ENCODE measurements around the gene RASGRF1. TPM values are rescaled to one million over a fixed set of nuclear protein-coding genes. Genes with fewer than 3 reads are reported as not detected.

RASGRF1 gene
- total RNA-seq, 1 donor = under 0.01 TPM

DNA sequence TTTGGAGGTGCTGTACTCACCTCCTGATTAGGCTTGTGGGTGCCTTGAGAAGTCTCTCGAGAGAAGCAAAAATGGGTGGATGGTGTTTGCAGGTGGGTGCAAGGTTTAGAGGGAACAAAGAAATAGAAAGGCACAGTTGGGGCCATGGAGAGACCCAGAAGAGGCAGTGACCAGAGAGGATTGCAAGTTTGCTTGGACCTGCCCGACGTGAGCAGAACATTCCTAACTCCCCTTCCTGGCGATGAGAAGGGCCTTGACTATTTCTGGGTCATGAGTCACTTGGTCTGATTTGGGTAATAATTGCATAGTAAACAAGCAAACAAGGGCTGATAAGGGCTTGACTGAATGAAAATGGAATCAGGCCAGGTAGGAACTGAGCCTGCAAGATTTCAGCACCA lies 138.7 kb downstream of the RASGRF1 start:
- H3K9me3 ChIP-seq (ENCODE audit: low read depth, low read length) = no peaks in the 10 kb centered on the region
- no peak for DNase-seq (ENCODE audit: insufficient read length, low spot score, missing footprints)
- TF ChIP-seq, protein P1, sequence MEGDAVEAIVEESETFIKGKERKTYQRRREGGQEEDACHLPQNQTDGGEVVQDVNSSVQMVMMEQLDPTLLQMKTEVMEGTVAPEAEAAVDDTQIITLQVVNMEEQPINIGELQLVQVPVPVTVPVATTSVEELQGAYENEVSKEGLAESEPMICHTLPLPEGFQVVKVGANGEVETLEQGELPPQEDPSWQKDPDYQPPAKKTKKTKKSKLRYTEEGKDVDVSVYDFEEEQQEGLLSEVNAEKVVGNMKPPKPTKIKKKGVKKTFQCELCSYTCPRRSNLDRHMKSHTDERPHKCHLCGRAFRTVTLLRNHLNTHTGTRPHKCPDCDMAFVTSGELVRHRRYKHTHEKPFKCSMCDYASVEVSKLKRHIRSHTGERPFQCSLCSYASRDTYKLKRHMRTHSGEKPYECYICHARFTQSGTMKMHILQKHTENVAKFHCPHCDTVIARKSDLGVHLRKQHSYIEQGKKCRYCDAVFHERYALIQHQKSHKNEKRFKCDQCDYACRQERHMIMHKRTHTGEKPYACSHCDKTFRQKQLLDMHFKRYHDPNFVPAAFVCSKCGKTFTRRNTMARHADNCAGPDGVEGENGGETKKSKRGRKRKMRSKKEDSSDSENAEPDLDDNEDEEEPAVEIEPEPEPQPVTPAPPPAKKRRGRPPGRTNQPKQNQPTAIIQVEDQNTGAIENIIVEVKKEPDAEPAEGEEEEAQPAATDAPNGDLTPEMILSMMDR (IDR thresholded peaks at IDR 0.05; ENCODE audit: extremely low read depth, low read depth, low read length) = no peak
- H3K27ac ChIP-seq (ENCODE audit: low read depth, low read length) = no peak overlapping the region
- H4K20me1 ChIP-seq (ENCODE audit: insufficient read depth, low read length) = no peaks in the 10 kb centered on the region
- no peaks in the 10 kb centered on the region for H3K36me3 ChIP-seq (ENCODE audit: insufficient read depth, low read length)
- H3K27me3 ChIP-seq (ENCODE audit: insufficient read depth, low read length) = peaks cover 8% of the 10 kb centered on the region
- no peaks in the 10 kb centered on the region for H3K79me2 ChIP-seq (ENCODE audit: insufficient read depth, low read length)
- H2AFZ ChIP-seq (ENCODE audit: low read length) = no peak overlapping the region
- H3K4me1 ChIP-seq (ENCODE audit: insufficient read depth, low read length) = peaks cover 5% of the 10 kb centered on the region
- H3K4me2 ChIP-seq (ENCODE audit: insufficient read depth, low read length) = no peak overlapping the region
- no peak overlapping the region for H3K4me3 ChIP-seq (ENCODE audit: insufficient read depth, low read length)

DNA sequence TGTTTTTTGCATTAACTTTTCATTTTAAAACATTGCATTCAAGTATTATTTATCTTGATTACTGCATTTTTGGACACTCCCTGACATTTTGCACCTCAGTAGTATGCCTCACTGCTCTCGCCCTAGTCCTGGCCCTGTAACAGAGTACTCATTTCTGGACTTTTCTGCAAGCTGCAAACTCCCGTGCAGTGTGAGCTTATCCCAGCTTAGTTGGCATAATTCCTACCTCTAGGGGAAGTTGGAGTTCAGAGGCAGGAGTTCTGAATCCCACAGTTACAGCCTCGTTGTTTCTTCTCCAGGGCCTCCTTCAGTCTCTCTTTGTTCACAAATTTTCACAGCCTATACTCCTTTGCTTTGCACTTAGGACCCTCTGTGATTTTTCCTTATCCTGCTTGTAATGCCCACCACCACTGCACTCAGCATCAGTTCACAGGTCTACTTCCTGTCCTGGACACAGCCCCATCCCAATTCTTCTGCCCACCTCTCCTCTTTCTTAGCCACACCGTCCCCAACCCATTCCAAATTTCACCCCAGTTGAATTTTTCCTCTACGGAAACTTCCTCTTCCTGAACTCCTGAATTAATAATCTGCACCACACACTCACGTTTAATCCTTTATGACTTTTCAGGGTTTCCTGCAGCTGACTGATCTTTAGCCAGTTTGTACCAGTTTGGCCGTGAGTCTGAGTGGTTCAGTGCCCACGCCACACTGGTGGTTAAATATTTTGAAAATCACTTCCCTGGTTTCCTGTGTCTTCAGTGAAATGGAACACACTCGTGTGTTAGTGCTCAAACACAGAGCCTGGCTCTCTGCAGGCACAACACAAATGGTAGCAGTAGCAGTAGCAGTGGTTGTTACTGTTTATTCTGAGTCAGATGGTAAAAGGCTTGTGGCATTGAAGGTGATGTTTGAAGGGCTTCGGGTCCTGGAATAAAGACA lies 139.4 kb downstream of the RASGRF1 start:
- Histone ChIP-seq H3K4me2 (ENCODE audit: insufficient read depth, low read length) (no peak overlapping the region), H3K9me3 (ENCODE audit: low read depth, low read length) (no peaks in the 10 kb centered on the region), H3K79me2 (ENCODE audit: insufficient read depth, low read length) (no peaks in the 10 kb centered on the region), H2AFZ (ENCODE audit: low read length) (peak overlapping the region; percentile 14), H3K36me3 (ENCODE audit: insufficient read depth, low read length) (no peaks in the 10 kb centered on the region), H3K27me3 (ENCODE audit: insufficient read depth, low read length) (peaks cover 10% of the 10 kb centered on the region), H3K4me3 (ENCODE audit: insufficient read depth, low read length) (no peak overlapping the region), H4K20me1 (ENCODE audit: insufficient read depth, low read length) (no peaks in the 10 kb centered on the region), H3K4me1 (ENCODE audit: insufficient read depth, low read length) (peaks cover 5% of the 10 kb centered on the region), H3K27ac (ENCODE audit: low read depth, low read length) (no peak overlapping the region)
- DNase-seq (ENCODE audit: insufficient read length, low spot score, missing footprints) = peak; percentile 93
- TF ChIP-seq, protein P1 (IDR thresholded peaks at IDR 0.05; ENCODE audit: extremely low read depth, low read depth, low read length) = peak; percentile 36

DNA sequence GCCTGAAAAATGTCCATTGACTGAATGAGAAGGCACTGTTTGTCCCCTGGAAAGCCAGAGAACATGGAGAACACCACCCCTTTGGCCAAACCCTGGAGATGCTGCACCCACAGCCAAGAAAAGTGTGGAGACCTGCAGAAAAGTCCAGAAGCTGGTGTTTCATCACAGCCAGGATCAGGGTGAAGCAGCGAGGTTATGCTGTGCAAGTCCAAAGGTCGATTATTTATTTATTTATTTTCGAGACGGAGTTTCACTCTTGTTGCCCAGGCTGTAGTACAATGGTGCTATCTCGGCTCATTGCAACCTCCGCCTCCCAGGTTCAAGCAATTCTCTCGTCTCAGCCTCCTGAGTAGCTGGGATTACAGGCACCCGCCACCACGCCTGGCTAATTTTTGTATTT lies 140.2 kb downstream of the RASGRF1 start:
- peaks cover 5% of the 10 kb centered on the region for H3K4me1 ChIP-seq (ENCODE audit: insufficient read depth, low read length)
- H3K4me2 ChIP-seq (ENCODE audit: insufficient read depth, low read length) = no peak overlapping the region
- H3K9me3 ChIP-seq (ENCODE audit: low read depth, low read length) = no peaks in the 10 kb centered on the region
- H4K20me1 ChIP-seq (ENCODE audit: insufficient read depth, low read length) = no peaks in the 10 kb centered on the region
- no peak overlapping the region for H3K27ac ChIP-seq (ENCODE audit: low read depth, low read length)
- H3K36me3 ChIP-seq (ENCODE audit: insufficient read depth, low read length) = no peaks in the 10 kb centered on the region
- H3K4me3 ChIP-seq (ENCODE audit: insufficient read depth, low read length) = no peak overlapping the region
- TF ChIP-seq, protein P1 (IDR thresholded peaks at IDR 0.05; ENCODE audit: extremely low read depth, low read depth, low read length) = no peak
- no peaks in the 10 kb centered on the region for H3K79me2 ChIP-seq (ENCODE audit: insufficient read depth, low read length)
- DNase-seq (ENCODE audit: insufficient read length, low spot score, missing footprints) = no peak
- H3K27me3 ChIP-seq (ENCODE audit: insufficient read depth, low read length) = peaks cover 10% of the 10 kb centered on the region
- no peak overlapping the region for H2AFZ ChIP-seq (ENCODE audit: low read length)

DNA sequence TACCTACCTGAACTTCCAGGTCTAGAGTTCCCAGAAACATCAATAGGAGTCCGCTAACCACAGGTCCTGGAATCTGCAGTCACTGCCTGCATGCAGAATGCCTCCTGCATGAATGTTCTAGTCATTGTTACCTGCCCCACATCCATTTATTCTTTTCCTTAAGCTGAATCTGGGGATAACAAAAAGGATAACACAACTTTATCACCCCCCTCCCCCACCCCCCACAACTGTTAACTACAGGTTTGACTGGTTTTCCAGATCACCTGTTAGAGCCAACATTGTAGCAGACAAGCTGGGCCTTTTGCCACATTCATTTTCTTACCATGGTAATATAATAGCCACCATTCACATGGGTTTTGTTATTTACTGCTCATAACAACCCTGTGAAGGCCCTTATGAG lies 141.1 kb downstream of the RASGRF1 start:
- Histone ChIP-seq H3K4me1 (ENCODE audit: insufficient read depth, low read length) (peaks cover 5% of the 10 kb centered on the region), H4K20me1 (ENCODE audit: insufficient read depth, low read length) (no peaks in the 10 kb centered on the region), H3K9me3 (ENCODE audit: low read depth, low read length) (no peaks in the 10 kb centered on the region), H3K4me2 (ENCODE audit: insufficient read depth, low read length) (no peak overlapping the region), H3K27ac (ENCODE audit: low read depth, low read length) (no peak overlapping the region), H3K27me3 (ENCODE audit: insufficient read depth, low read length) (peaks cover 8% of the 10 kb centered on the region), H3K79me2 (ENCODE audit: insufficient read depth, low read length) (no peaks in the 10 kb centered on the region), H2AFZ (ENCODE audit: low read length) (no peak overlapping the region), H3K4me3 (ENCODE audit: insufficient read depth, low read length) (no peak overlapping the region), H3K36me3 (ENCODE audit: insufficient read depth, low read length) (no peaks in the 10 kb centered on the region)
- TF ChIP-seq, protein P1 (IDR thresholded peaks at IDR 0.05; ENCODE audit: extremely low read depth, low read depth, low read length) = no peak
- no peak for DNase-seq (ENCODE audit: insufficient read length, low spot score, missing footprints)

Measured in osteoblast (primary cell).